GM18861 (cell line): ENCODE measurements around the gene DIS3L2.

Source experiments
- ATAC-seq: cut with Tn5 transposase; IDR thresholded peaks from one replicate; pipeline ENCODE4 v1.9.1; 2021; ENCODE audit not compliant: unreplicated experiment

The DIS3L2 gene

GRCh38 chr2:232340171-232340935 is 378.8 kb downstream of the DIS3L2 start:
- ATAC-seq: no peak

GRCh38 chr2:232341061-232341738 is 379.7 kb downstream of the DIS3L2 start:
- no peak for ATAC-seq

- no peak for ATAC-seq
Measured at GRCh38 chr2:232341739-232342126, 380.2 kb downstream of the DIS3L2 start.

- ATAC-seq: no peak
Measured at GRCh38 chr2:232342635-232343565, 381.4 kb downstream of the DIS3L2 start.

- ATAC-seq: no peak
Measured at GRCh38 chr2:232343821-232344220, 382.3 kb downstream of the DIS3L2 start.

- ATAC-seq: no peak
Measured at GRCh38 chr2:232345251-232345650, 383.7 kb downstream of the DIS3L2 start.

- no peak for ATAC-seq
Measured at GRCh38 chr2:232347369-232347768, 385.9 kb downstream of the DIS3L2 start.

- ATAC-seq: no peak
Measured at GRCh38 chr2:232348936-232349335, 387.4 kb downstream of the DIS3L2 start.

- ATAC-seq: no peak
Measured at GRCh38 chr2:232349546-232349945, 388.0 kb downstream of the DIS3L2 start.

- ATAC-seq: no peak
Measured at GRCh38 chr2:232349946-232350635, 388.6 kb downstream of the DIS3L2 start.

- ATAC-seq: no peak
Measured at GRCh38 chr2:232350804-232351685, 389.5 kb downstream of the DIS3L2 start.

- ATAC-seq: no peak
Measured at GRCh38 chr2:232351686-232352510, 390.4 kb downstream of the DIS3L2 start.

- ATAC-seq: no peak
Measured at GRCh38 chr2:232352511-232353091, 391.1 kb downstream of the DIS3L2 start.

- ATAC-seq: no peak
Measured at GRCh38 chr2:232353096-232353495, 391.6 kb downstream of the DIS3L2 start.

GRCh38 chr2:232353660-232354059 is 392.1 kb downstream of the DIS3L2 start:
- ATAC-seq: no peak

- ATAC-seq: no peak
Measured at GRCh38 chr2:232354069-232354468, 392.6 kb downstream of the DIS3L2 start.

GRCh38 chr2:232361646-232362045 is 400.1 kb downstream of the DIS3L2 start:
- ATAC-seq: no peak

GRCh38 chr2:232362174-232362900 is 400.8 kb downstream of the DIS3L2 start:
- no peak for ATAC-seq
